GM19455 (cell line): ENCODE data around the gene KRTAP2-4.
"Not testable (repeated sequence)": the region's sequence is repeated elsewhere in the genome, so short reads cannot be mapped to it uniquely, and the experiment has no call there.

Experiments used
- ATAC-seq: cut with Tn5 transposase; IDR thresholded peaks from one replicate; pipeline ENCODE4 v1.9.1; 2021; ENCODE audit not compliant: unreplicated experiment

KRTAP2-4 gene

DNA sequence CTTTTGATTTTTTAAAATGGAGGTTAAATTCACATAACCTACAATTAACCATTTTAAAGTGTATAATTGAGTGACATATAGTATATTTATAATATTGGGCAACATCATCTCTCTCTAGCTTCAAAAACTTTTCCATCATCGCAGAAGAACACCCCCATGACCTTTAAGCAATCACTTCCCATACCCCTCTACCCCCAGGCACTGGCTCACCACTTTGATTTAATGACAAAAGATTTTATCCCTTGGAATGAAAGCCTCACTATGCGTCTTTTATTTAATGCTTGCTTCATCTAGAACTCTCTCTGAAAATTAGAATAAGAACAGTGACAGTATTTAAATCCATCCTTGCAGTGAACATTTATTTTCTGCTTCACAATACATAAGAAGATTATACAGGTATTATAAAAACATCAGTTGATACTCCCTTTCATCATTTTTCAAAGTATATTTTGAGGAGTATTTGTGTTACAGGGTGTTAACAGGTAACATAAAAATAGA, 27.8 kb downstream of the KRTAP2-4 start:
- ATAC-seq = no peak

DNA sequence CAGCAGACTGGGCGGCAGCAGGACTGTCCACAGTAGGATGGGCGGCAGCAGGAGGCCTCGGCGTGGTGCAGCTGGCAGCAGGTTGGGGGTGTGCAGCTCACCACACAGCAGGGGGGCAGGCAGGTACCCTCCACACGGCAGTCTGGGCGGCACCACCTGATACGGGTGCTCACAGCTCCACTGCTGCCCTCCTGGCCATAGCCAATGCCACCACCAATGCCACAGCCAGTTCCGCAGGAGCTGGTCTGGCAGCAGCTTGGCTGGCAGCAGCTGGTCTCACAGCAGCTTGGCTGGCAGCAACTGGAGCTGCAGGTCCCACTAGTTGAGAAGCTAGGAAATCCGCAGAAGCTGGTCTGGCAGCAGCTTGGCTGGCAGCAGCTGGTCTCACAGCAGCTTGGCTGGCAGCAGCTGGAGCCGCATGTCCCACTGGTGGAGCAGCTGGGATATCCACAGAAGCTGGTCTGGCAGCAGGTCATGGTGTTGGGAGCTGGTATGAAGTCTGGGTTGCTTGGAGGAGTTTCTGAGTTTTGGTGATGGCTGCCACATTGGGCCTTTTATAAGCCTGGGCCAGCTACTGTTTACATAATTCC, 31.2 kb downstream of the KRTAP2-4 start, which contains the start of gene KRTAP1-3:
TSS of gene KRTAP1-3 (minus strand) at position 529 of the 590 bp plus-strand sequence. CDS start at position 476, 53 bp downstream.
- ATAC-seq = not testable (repeated sequence)

DNA sequence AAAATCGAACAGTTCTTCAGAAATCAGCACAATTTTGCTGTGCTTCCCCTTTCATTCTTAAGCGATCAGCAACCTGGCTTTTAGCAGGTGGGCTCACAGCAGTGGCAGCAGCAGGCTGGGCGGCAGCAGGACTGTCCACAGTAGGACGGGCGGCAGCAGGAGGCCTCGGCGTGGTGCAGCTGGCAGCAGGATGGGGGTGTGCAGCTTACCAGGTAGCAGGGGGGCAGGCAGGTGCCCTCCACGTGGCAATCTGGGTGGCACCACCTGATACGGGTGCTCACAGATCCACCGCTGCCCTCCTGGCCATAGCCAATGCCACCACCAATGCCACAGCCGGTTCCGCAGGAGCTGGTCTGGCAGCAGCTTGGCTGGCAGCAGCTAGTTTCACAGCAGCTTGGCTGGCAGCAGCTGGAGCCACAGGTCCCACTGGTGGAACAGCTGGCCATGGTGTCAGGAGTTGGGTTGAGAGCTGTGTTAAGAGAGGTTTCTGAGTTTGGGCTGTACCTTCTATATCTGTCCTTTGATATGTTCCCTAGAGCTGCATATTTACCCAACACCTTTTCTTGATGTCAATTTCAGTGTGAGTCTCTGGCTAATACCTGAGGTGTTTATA, 35.9 kb downstream of the KRTAP2-4 start, which contains the start of gene KRTAP1-4:
TSS of gene KRTAP1-4 (minus strand) at position 563 of the 613 bp plus-strand sequence. CDS start at position 446, 117 bp downstream.
- ATAC-seq = no peak

DNA sequence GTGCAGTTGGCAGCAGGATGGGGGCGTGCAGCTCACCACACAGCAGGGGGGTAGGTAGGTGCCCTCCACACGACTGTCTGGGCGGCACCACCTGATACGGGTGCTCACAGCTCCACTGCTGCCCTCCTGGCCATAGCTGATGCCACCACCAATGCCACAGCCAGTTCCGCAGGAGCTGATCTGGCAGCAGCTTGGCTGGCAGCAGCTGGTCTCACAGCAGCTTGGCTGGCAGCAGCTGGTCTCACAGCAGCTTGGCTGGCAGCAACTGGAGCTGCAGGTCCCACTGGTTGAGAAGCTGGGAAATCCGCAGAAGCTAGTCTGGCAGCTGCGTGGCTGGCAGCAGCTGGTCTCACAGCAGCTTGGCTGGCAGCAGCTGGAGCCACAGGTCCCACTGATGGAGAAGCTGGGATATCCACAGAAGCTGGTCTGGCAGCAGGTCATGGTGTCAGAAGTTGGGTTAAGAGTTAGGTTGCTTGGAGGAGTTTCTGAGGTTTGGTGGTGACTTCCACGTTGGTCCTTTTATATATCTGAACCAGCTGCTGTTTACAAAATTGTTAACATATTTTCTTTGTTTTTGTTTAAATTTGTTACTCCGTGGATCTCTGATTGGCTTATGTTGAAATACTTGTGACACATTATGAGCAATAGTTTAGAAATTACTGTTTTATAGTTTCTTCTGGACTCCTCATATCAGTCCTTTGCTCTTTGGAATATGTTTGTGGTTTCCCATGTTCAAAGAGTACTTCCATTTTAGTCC, 38.8 kb downstream of the KRTAP2-4 start, which contains the start of gene KRTAP1-5:
TSS of gene KRTAP1-5 (minus strand) at position 494 of the 757 bp plus-strand sequence. CDS start at position 441, 53 bp downstream.
- no peak for ATAC-seq

DNA sequence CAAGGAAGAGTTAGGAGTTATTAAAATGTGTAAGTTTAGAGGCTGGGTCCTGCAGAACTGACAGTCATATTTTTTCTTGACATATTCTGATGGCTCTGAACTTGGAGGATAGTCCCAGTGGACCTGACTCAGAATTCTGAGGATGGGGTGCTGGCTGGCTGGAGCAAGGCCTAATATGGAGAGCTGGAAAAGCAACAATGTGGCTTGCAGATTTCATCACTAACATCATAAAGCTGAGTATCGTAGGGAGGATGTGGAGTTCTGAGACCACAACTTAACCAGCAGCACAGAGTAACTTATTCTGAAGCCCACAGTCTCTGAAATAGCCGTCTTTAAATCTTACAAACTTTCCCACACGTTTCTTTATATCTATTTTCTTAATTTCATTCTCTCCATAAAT, 41.0 kb downstream of the KRTAP2-4 start:
- no peak for ATAC-seq

DNA sequence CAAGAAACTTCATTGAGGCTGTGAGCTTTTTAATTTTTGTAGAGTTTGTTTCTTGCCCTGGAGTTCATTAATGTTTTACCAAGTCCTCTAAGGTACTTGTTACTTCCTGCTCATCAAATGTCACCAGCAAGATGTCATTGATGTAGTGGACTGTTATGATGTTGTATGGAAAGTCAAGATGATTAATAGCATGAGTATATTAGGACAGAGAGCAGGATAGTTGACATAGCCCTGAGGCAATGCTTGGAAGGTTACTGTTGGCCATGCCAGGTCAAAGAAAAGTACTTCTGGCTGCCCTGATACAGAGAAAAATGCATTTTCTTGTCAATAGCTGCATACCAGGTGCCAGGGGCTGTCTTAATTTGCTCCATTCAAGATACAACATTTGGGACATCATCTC, 45.3 kb downstream of the KRTAP2-4 start:
- no peak for ATAC-seq

DNA sequence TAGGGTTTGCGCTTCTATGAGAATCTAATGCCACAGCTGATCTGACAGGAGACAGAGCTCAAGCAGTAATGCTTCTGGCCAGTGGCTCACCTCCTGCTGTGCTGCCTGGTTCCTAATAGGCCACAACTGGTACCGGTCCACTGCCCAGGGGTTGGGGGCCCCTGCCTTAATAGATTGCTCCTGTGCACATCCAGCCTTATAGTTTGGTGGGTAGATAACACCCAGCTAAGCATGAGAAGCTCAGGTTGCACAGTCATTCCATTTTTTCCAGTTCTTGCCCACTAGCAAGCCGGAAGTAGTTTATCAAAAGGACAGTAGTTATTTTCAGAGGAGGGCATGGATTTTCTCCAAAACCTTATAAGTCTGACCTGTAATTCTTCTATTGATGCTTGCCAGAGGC, 46.3 kb downstream of the KRTAP2-4 start:
- ATAC-seq = no peak

DNA sequence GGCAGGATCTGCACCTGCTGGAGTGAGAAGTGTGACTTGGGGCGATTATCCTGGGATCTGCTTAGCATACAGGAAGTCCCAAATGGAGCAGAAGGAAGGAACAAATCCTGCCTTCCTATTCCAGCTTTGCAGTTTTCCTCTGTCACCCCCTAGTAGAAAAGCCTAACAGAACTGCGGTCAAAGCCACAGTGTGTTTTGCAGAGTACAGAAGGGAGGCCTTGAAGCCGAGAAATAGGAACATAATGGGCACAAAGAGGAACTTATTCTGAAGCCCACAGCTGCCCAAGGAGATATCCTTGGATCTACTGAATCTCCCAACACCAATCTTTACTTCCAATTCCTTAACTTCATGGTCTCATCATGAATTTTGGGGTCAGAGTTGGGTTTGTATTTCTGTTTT, 47.1 kb downstream of the KRTAP2-4 start:
- ATAC-seq = no peak

DNA sequence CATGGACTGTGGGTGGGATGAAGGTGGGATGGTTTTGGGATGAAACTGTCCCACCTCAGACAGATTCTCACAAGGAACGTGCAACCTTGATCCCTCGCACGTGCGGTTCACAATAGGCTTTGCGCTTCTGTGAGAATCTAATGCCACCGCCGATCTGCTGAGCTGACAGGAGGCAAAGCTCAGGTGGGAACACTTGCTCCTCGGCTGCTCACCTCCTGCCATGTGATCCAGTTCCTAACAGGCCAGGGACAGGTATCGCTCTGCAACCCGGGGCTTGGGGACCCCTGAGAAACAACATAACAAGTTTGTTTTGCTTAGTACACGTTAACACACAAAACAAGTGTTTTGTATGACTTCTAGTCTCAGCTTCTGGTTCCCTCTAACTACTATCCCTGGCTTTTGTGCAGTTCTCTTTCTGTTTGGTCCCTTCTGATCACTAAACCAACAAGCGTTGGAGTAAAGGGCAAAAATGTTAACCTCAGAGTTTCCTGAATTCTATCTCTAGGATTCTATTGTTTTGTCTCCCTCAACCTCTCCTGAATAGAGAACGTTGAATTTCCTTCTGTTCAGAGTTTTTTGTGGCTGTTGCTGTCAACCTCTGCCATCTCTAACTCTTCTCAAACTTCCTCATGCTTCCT, 49.0 kb downstream of the KRTAP2-4 start:
- no peak for ATAC-seq

DNA sequence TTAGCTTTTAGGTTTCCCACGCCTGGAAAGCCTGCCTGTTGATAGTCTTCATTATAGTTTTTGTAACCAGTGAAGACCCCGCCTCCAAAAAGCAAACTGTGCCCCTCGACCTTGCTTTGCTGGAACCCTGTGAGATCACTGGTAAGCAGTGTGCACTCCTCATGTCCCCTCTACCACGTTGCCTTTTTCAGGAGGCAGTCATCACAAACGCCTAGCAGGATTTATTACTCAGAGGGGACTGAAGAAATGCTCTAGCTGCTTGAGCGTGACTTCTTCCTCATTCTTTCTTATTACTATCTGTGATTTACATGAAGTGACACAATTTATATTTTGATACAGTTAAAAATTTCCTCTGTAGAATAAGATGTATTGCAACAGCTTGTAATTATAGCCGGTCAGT, 50.2 kb downstream of the KRTAP2-4 start:
- no peak for ATAC-seq
